Karpas-422 (cell line): Measurements from ENCODE around the gene PERM1. TPM values are rescaled to one million over a fixed set of nuclear protein-coding genes. Genes with fewer than 3 reads are reported as not detected.

ENCODE experiments used
- DNase-seq: peaks from one replicate; pipeline ENCODE4 v3.0.0-alpha.2; 2015
- H2AFZ ChIP-seq: fragments of 200-600 bp; sonication (generic); 2 replicates; pipeline ENCODE4 v1.6.1; 2014; ENCODE audit warnings: antibody characterized with exemption, low read length, mixed read lengths
- H3K27ac ChIP-seq: fragments of 200-600 bp; sonication (generic); 2 replicates; pipeline ENCODE4 v1.5.1; 2014; ENCODE audit warnings: mild to moderate bottlenecking, low read length, moderate library complexity
- H3K27me3 ChIP-seq: fragments of 200-600 bp; sonication (generic); 2 replicates; pipeline ENCODE4 v1.6.1; 2014; ENCODE audit warnings: low read length, mixed read lengths
- H3K36me3 ChIP-seq: fragments of 200-600 bp; sonication (generic); 2 replicates; pipeline ENCODE4 v1.6.1; 2014; ENCODE audit warnings: low read length, mixed read lengths; ENCODE audit not compliant: insufficient read depth
- H3K4me1 ChIP-seq: fragments of 200-600 bp; sonication (generic); 2 replicates; pipeline ENCODE4 v1.6.1; 2014; ENCODE audit warnings: mild to moderate bottlenecking, low read length, mixed read lengths
- H3K4me2 ChIP-seq: fragments of 200-600 bp; sonication (generic); 2 replicates; pipeline ENCODE4 v1.6.1; 2014; ENCODE audit warnings: low read length, low read depth, mild to moderate bottlenecking; ENCODE audit not compliant: poor library complexity, severe bottlenecking
- H3K4me3 ChIP-seq: fragments of 200-600 bp; sonication (generic); 2 replicates; pipeline ENCODE4 v1.5.1; 2014; ENCODE audit warnings: mild to moderate bottlenecking, antibody characterized with exemption, low read length, mixed read lengths
- H3K79me2 ChIP-seq: fragments of 200-600 bp; sonication (generic); 2 replicates; pipeline ENCODE4 v1.6.1; 2014; ENCODE audit warnings: mild to moderate bottlenecking, low read length, mixed read lengths
- H3K9ac ChIP-seq: fragments of 200-600 bp; sonication (generic); 2 replicates; pipeline ENCODE4 v1.6.0; 2014; ENCODE audit warnings: low read length
- H3K9me2 ChIP-seq: fragments of 200-600 bp; sonication (generic), shearing (Covaris generic); replicated peaks from 2 replicates; pipeline ENCODE4 v1.6.0; 2014; ENCODE audit warnings: mild to moderate bottlenecking, low read length, moderate library complexity; ENCODE audit not compliant: insufficient read depth
- H3K9me3 ChIP-seq: fragments of 300-700, 200-600 bp; sonication (generic); 2 replicates; pipeline ENCODE4 v1.6.1; 2014; ENCODE audit warnings: low read length, mixed read lengths
- H4K20me1 ChIP-seq: fragments of 200-600 bp; sonication (generic); 2 replicates; pipeline ENCODE4 v1.6.1; 2014; ENCODE audit warnings: mild to moderate bottlenecking, antibody characterized with exemption, low read length, low read depth; ENCODE audit not compliant: insufficient read depth
- total RNA-seq: library from RNA; depleted of rRNA; stranded (reverse); fragments of >200 nt; shearing (Covaris generic); gene quantifications from 2 replicates; pipeline ENCODE4 v1.2.3, GENCODE V29; 2014; ENCODE audit warnings: low replicate concordance

The PERM1 gene
- total RNA-seq, 1 experiment from 2014 or later, result not detected

- H3K9me3 ChIP-seq, result no peaks in the 10 kb centered on the region
- H3K9me2 ChIP-seq, result no peaks in the 10 kb centered on the region
- no peaks in the 10 kb centered on the region for H3K36me3 ChIP-seq
- no peak overlapping the region for H3K9ac ChIP-seq
- no peak overlapping the region for H3K27ac ChIP-seq
- no peak overlapping the region for H3K4me3 ChIP-seq
- H3K79me2 ChIP-seq, result no peaks in the 10 kb centered on the region
- no peak overlapping the region for H2AFZ ChIP-seq
- no peaks in the 10 kb centered on the region for H3K4me1 ChIP-seq
- no peak for DNase-seq
- no peak overlapping the region for H3K4me2 ChIP-seq
- H4K20me1 ChIP-seq, result no peaks in the 10 kb centered on the region
- H3K27me3 ChIP-seq, result no peaks in the 10 kb centered on the region
Measured at GRCh38 chr1:984476-984814, 2.6 kb upstream of the PERM1 start.

- Histone ChIP-seq H3K36me3 (no peaks in the 10 kb centered on the region), H3K79me2 (no peaks in the 10 kb centered on the region), H4K20me1 (no peaks in the 10 kb centered on the region), H3K4me3 (no peak overlapping the region), H3K4me2 (no peak overlapping the region), H3K4me1 (no peaks in the 10 kb centered on the region), H3K9ac (no peak overlapping the region), H3K27me3 (no peaks in the 10 kb centered on the region), H3K27ac (no peak overlapping the region), H3K9me3 (no peaks in the 10 kb centered on the region), H2AFZ (no peak overlapping the region), H3K9me2 (no peaks in the 10 kb centered on the region)
- DNase-seq, result peak; percentile 70
Measured at GRCh38 chr1:983798-984475, 2.0 kb upstream of the PERM1 start.

- H3K4me1 ChIP-seq, result no peaks in the 10 kb centered on the region
- H3K9ac ChIP-seq, result no peak overlapping the region
- no peaks in the 10 kb centered on the region for H3K36me3 ChIP-seq
- DNase-seq, result no peak
- H3K27ac ChIP-seq, result no peak overlapping the region
- H3K4me3 ChIP-seq, result no peak overlapping the region
- H3K27me3 ChIP-seq, result no peaks in the 10 kb centered on the region
- H3K9me2 ChIP-seq, result no peaks in the 10 kb centered on the region
- H2AFZ ChIP-seq, result no peak overlapping the region
- no peaks in the 10 kb centered on the region for H3K79me2 ChIP-seq
- H4K20me1 ChIP-seq, result no peaks in the 10 kb centered on the region
- H3K4me2 ChIP-seq, result no peak overlapping the region
- H3K9me3 ChIP-seq, result no peaks in the 10 kb centered on the region
Measured at GRCh38 chr1:982765-983436, 1.0 kb upstream of the PERM1 start.

GRCh38 chr1:981491-981954, 370 bp downstream of the PERM1 start:
- Histone ChIP-seq H3K4me2 (no peak overlapping the region), H3K27ac (no peak overlapping the region), H3K9me3 (no peaks in the 10 kb centered on the region), H4K20me1 (no peaks in the 10 kb centered on the region), H3K27me3 (no peaks in the 10 kb centered on the region), H2AFZ (no peak overlapping the region), H3K79me2 (no peaks in the 10 kb centered on the region), H3K4me3 (no peak overlapping the region), H3K36me3 (no peaks in the 10 kb centered on the region), H3K4me1 (no peaks in the 10 kb centered on the region), H3K9me2 (no peaks in the 10 kb centered on the region), H3K9ac (no peak overlapping the region)
- no peak for DNase-seq

GRCh38 chr1:980602-981395, 1.1 kb downstream of the PERM1 start:
- peaks cover 5% of the 10 kb centered on the region for H3K4me1 ChIP-seq
- DNase-seq, result no peak
- no peak overlapping the region for H3K27ac ChIP-seq
- H3K27me3 ChIP-seq, result no peaks in the 10 kb centered on the region
- H3K9me3 ChIP-seq, result no peaks in the 10 kb centered on the region
- no peak overlapping the region for H3K4me3 ChIP-seq
- H3K9ac ChIP-seq, result no peak overlapping the region
- no peaks in the 10 kb centered on the region for H3K79me2 ChIP-seq
- no peaks in the 10 kb centered on the region for H3K36me3 ChIP-seq
- no peak overlapping the region for H2AFZ ChIP-seq
- no peaks in the 10 kb centered on the region for H3K9me2 ChIP-seq
- no peaks in the 10 kb centered on the region for H4K20me1 ChIP-seq
- no peak overlapping the region for H3K4me2 ChIP-seq

GRCh38 chr1:980137-980571, 1.7 kb downstream of the PERM1 start:
- Histone ChIP-seq H2AFZ (no peak overlapping the region), H3K36me3 (no peaks in the 10 kb centered on the region), H3K9me2 (no peaks in the 10 kb centered on the region), H3K4me3 (no peak overlapping the region), H3K27me3 (no peaks in the 10 kb centered on the region), H3K27ac (no peak overlapping the region), H3K9ac (no peak overlapping the region), H3K4me2 (no peak overlapping the region), H3K9me3 (no peaks in the 10 kb centered on the region), H4K20me1 (no peaks in the 10 kb centered on the region), H3K79me2 (no peaks in the 10 kb centered on the region), H3K4me1 (peaks cover 6% of the 10 kb centered on the region)
- DNase-seq, result no peak

GRCh38 chr1:979744-980072, 2.2 kb downstream of the PERM1 start:
- no peaks in the 10 kb centered on the region for H3K9me2 ChIP-seq
- no peak overlapping the region for H3K9ac ChIP-seq
- no peaks in the 10 kb centered on the region for H3K9me3 ChIP-seq
- no peaks in the 10 kb centered on the region for H3K79me2 ChIP-seq
- H3K36me3 ChIP-seq, result no peaks in the 10 kb centered on the region
- H3K4me2 ChIP-seq, result no peak overlapping the region
- no peaks in the 10 kb centered on the region for H4K20me1 ChIP-seq
- H3K4me3 ChIP-seq, result no peak overlapping the region
- H3K27me3 ChIP-seq, result no peaks in the 10 kb centered on the region
- H3K4me1 ChIP-seq, result peaks cover 6% of the 10 kb centered on the region
- no peak overlapping the region for H3K27ac ChIP-seq
- no peak for DNase-seq
- H2AFZ ChIP-seq, result no peak overlapping the region
